HG03045 (cell line): ENCODE results near the gene PDE3A.

ENCODE experiments used
- ATAC-seq: cut with Tn5 transposase; IDR thresholded peaks from one replicate; pipeline ENCODE4 v1.9.1; 2021; ENCODE audit warnings: mild to moderate bottlenecking, moderate library complexity; ENCODE audit not compliant: unreplicated experiment

Gene PDE3A

GRCh38 chr12:20490213-20490612, 121.9 kb downstream of the PDE3A start:
- no peak for ATAC-seq

DNA sequence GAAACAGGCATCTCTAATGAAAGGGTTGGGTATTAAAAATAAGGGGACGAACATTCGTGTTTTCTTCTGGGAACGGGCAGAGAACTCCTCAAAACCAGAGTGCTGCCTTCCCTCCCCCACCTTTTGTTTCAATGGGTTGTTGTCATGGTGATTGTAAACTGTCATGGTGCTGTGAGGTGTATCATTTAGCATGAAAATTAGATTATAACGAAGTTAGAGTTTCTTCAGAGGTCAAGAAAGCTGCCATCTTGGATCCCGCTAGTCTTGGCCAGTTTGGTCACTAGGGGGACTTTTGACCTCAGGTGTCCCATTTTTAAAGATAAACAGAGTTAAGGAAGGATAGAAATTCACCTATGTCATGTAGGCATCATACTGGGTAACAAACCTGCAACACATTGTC, 123.0 kb downstream of the PDE3A start:
- no peak for ATAC-seq

DNA sequence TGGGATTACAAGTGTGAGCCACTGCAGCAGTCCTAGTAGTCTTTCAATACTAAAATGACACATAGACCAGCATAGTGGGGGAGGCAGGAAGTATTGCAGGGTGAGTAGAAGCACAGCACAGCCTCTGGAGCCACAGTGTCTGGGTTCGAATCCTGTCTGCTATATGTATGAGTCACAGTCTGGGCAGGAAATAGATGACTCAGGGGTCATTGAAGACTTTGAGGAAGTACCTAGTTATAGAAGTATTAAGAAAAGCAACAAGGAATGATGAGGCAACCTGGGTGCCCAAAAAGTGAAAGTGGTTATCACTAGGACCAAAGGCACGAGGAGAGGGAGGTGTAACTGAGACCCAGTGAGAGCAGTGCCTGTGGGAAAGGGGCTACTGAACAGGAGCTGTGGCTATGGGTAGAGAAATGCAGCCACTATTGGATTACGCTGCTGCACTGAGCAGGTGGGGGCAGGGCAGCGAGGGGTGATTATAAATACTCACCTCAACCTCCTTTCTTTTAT, 124.0 kb downstream of the PDE3A start:
- no peak for ATAC-seq

- no peak for ATAC-seq
These were observed 125.6 kb downstream of the PDE3A start for GRCh38 chr12:20493934-20494333.

- ATAC-seq, result no peak
These were observed 126.5 kb downstream of the PDE3A start for GRCh38 chr12:20494851-20495250.

DNA sequence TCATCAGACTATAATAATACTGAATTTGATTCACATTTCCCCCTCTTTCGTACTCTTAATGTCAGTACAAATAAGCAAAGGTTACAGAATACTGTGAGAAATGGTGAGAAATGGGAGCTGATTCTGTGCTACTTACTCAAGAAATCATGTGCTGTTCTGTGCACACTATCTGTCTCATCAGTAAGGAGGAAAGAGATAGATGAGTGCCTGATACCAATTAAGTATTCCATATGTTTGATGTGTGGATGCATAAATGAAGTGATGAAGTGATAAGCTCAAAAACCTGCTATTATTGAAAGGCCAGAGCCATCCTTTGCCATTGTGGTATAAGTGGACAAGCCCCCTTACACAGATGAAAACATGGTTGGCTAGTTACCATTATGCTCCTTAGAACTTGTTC, 127.7 kb downstream of the PDE3A start:
- no peak for ATAC-seq

- ATAC-seq, result no peak
These were observed 129.4 kb downstream of the PDE3A start for GRCh38 chr12:20497707-20498106.

DNA sequence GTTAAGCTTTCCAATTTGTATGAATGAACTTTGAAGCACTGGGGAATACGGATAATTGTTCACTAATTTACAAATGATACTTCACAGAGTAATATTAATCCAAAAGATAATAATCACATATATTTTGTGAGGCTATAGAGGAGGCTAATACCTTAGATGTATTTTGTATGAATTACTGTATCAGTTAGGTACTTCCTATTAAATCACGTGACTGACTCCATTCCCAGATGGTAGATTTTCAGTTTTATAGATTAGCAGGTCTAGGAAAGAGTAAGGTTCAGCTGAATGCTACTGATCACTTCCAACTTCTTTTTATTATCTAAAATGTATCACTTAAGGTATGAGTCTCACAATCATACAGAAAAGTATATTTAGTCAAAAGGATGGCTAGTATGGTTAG, 133.6 kb downstream of the PDE3A start:
- ATAC-seq, result no peak

DNA sequence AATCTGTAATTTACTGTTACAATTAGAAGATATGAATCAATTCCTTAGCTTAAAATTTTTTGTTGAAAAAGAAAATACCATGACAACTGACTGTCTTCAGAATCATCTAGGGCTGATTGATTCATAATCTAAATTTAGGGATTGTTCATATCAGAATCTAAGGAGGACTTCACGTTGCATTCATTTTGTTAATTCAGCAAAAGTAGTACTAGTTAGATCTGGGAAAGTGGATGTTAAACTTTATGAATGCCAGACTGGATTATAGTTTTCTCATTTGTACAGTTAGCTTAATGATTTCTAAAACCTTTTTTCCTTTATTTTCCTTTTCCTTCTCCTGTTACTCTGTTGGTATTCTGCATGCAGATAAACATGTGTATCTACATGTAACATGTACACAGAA, 135.5 kb downstream of the PDE3A start:
- ATAC-seq, result no peak

GRCh38 chr12:20505056-20505455, 136.7 kb downstream of the PDE3A start:
- no peak for ATAC-seq

- no peak for ATAC-seq
These were observed 138.7 kb downstream of the PDE3A start for GRCh38 chr12:20507056-20507455.

- ATAC-seq, result no peak
These were observed 139.4 kb downstream of the PDE3A start for GRCh38 chr12:20507711-20508110.

DNA sequence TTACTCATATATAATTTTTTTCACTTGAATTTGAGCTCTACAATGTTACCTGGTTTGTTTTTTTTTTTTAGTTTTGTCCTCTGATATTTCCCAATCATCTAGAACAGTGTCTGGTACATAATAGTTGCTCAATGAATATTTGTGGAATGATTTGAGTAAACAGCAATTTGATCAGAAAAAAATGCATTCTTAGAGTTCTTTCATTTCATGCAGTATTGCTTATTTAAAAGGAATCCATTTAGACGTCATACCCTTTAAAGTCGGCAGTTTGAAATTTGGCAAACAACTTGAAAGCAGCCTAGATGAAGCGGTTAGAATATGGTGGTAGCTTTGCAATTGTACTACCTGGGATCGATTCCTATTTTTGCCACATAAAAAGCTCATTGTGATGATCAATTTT, 140.0 kb downstream of the PDE3A start:
- no peak for ATAC-seq

- no peak for ATAC-seq
These were observed 140.6 kb downstream of the PDE3A start for GRCh38 chr12:20508962-20509361.

GRCh38 chr12:20510811-20511210, 142.5 kb downstream of the PDE3A start:
- ATAC-seq, result no peak

DNA sequence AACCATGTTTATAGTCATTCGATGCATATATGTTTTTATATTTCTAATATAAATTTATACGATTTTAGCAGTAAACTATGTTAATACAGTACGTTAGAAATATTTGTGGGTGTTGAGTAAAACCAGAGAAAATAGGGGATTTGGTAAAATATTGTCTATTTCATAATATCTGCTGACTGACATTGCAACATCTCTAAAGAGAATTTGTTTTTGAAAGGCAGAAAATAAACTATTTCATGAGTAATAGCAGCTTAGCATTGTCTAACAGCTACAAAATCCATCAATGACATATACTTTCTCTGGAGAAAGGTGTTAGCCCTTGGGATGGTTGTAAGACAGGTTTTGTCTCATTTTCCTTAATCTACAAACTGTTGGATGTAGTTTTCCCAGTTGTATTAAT, 144.9 kb downstream of the PDE3A start:
- no peak for ATAC-seq

- no peak for ATAC-seq
These were observed 146.3 kb downstream of the PDE3A start for GRCh38 chr12:20514598-20514997.

DNA sequence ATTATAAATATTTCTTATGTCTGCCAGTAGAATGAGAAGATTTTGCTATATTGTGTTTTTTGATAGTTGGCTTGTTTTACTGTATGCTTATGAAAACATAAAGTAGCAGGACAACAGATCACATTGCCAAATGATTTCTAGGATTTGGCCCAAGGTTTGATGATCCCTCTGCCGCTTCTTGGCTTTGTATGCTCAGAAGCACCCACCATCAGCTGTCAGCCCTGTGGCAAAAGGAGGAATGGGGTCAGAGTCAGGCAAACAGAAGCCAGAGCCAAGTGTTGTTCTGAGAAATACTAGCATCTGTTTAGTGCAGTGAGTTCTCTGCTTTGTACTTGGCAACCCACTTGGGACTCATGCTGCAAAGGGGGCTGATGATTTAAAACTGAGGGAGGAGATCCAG, 152.2 kb downstream of the PDE3A start:
- ATAC-seq, result no peak

GRCh38 chr12:20523658-20524057, 155.3 kb downstream of the PDE3A start:
- no peak for ATAC-seq

DNA sequence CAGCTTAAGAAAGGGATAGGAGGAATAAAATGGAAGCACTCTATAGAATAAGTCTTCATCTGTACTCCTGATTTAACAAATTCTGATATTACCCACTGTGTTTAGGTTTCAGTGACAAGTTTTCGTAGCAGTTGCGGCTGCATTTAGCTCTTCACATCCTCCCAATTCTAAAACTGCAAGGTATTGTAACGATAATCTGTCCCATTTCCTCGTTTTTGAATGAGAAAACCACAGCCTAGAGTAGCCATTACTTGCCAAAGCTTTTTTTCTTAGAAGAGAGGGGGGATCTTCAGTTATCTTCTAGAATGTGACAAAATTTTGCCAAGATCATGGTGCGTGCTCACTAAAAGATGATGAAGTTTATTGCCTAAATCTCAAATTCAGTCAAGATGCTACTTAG, 155.8 kb downstream of the PDE3A start:
- no peak for ATAC-seq

GRCh38 chr12:20525064-20525610, 156.8 kb downstream of the PDE3A start:
- ATAC-seq, result no peak

DNA sequence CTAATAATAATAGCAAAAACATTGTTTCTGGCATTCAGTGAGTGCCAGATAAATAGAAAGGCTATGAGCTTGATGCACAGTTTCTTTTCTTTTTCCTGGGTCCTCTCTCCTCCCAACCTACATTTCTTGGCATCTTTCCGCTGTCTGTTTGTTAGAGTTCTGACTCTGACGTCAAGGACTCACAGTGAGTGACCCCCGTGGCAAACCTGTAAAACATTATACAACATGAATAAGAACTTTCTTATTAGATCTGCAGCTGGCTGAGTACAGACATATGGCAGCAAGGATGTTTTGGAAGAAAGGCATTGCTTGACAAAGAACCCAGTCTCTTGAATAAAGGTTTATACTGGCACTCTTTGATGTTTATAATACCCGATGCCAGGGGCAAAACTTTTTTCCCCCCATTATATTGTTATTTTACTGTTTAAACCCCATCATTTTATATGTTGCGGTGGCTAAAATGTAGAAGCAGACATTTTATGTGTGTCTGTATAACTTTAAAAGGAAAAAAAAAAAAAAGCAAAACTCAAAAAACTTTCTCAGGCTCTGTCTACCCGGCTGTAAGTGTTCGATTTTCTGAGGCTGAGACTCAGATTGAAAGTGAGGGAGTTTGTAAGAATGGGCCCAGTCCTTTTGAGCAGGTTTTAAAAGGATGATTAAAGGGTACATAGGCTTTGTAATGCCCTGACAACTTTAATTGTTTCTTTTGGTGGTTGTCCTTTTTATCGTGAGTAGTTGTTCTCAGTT, 159.3 kb downstream of the PDE3A start:
- ATAC-seq, result no peak

DNA sequence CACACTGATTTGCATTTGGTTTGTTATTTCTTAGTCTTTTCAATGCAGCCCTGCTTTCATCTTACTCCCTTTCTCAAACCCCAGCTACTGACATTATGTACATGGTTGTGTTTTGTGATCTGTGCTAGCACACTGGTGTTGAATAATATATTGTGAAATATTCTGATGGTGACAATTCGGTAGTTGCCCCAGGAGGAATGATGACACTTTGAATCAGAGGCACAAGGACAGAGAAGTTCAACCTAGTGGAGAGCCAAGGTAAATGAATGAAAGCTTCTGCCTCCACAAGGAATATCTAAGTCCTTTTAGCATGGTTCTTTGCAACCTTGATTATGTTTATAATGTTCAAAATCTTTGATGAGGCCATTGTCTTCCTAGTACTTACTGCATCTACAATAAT, 159.9 kb downstream of the PDE3A start:
- ATAC-seq, result no peak
